Natural killer cell (primary cell): Measurements from ENCODE around the gene CSNK1A1. TPM values are rescaled to one million over a fixed set of nuclear protein-coding genes. Genes with fewer than 3 reads are reported as not detected.

ENCODE experiments used
- ATAC-seq, 3 donors: fragments of 150-1000 bp in 2 of 3; fragments of 200-7000 bp in 1 of 3; cut with Tn5 transposase; 1 replicate in 1 of 3; 2 replicates in 2 of 3; pipeline ENCODE4 v1.10.0; 2021; ENCODE audit warnings: mild to moderate bottlenecking in 2 of 3, moderate library complexity in 2 of 3
- DNase-seq, 2 donors: peaks; one replicate each; pipeline versions ENCODE4 v3.0.0 to v3.0.0-alpha.2; 2013 to 2021; ENCODE audit warnings: mixed read lengths in 1 of 2
- H3K27ac ChIP-seq: one replicate; pipeline ENCODE4 v1.5.1; 2013; ENCODE audit warnings: mild to moderate bottlenecking, low read length
- H3K27me3 ChIP-seq: one replicate; pipeline ENCODE4 v1.6.1; 2013; ENCODE audit warnings: low read length; ENCODE audit not compliant: control insufficient read depth, insufficient read depth
- H3K36me3 ChIP-seq: one replicate; pipeline ENCODE4 v1.6.1; 2013; ENCODE audit warnings: low read length; ENCODE audit not compliant: control insufficient read depth, insufficient read depth
- H3K4me1 ChIP-seq: one replicate; pipeline ENCODE4 v1.6.1; 2013; ENCODE audit warnings: low read length; ENCODE audit not compliant: control insufficient read depth, insufficient read depth
- H3K4me3 ChIP-seq: one replicate; pipeline ENCODE4 v1.5.1; 2013; ENCODE audit warnings: low read length
- H3K9me3 ChIP-seq: one replicate; pipeline ENCODE4 v1.6.1; 2013; ENCODE audit warnings: low read length; ENCODE audit not compliant: control insufficient read depth, insufficient read depth
- H3K27ac Mint-ChIP-seq, 2 donors: one replicate each; pipeline ENCODE4 v1.8.0; 2022; ENCODE audit warnings: mild to moderate bottlenecking in 2 of 2, mixed read lengths in 2 of 2, moderate library complexity in 1 of 2
- H3K27me3 Mint-ChIP-seq, 2 donors: one replicate each; pipeline ENCODE4 v1.8.0; 2022; ENCODE audit warnings: low read depth in 2 of 2, mixed read lengths in 2 of 2
- H3K36me3 Mint-ChIP-seq: one replicate; pipeline ENCODE4 v1.8.0; 2022; ENCODE audit warnings: mixed read lengths
- H3K4me1 Mint-ChIP-seq, 2 donors: one replicate each; pipeline ENCODE4 v1.8.0; 2022; ENCODE audit warnings: mixed read lengths in 2 of 2
- H3K4me3 Mint-ChIP-seq: one replicate; pipeline ENCODE4 v1.8.0; 2022; ENCODE audit warnings: mild to moderate bottlenecking, moderate library complexity, mixed read lengths
- H3K9me3 Mint-ChIP-seq, 2 donors: one replicate each; pipeline ENCODE4 v1.8.0; 2022; ENCODE audit warnings: mixed read lengths in 2 of 2
- CTCF ChIP-seq: fragments of 200-600 bp; IDR thresholded peaks from one replicate; pipeline ENCODE4 v1.8.0; 2022; ENCODE audit warnings: antibody characterized with exemption
- WGBS: methylation state at CpG from one replicate; pipeline ENCODE4 v1.1.7; 2013; ENCODE audit warnings: missing lambda C conversion rate; ENCODE audit not compliant: insufficient coverage; 5-methylcytosine and 5-hydroxymethylcytosine counted together
- intact Hi-C: fragments of 100-400 bp; cut with micrococcal nuclease; formaldehyde crosslinking; loops from one replicate; pipeline ENCODE4 v1.14.2; 2022
- total RNA-seq, 4 donors: library from RNA; stranded (reverse); fragments of 120-200 nt in 1 of 4; gene quantifications; one replicate each; pipeline versions ENCODE4 v1.2.3 to v1.2.4, GENCODE V29; 2013 to 2022

The CSNK1A1 gene
- total RNA-seq, 3 donors from 2014 or later (not counting 1 experiment from before 2014, with no cell fraction given) = 183 to 209 (median 206) TPM

- no peak overlapping the region for H3K27ac ChIP-seq
- Mint-ChIP-seq H3K9me3 (no peaks in the 10 kb centered on the region), H3K4me3 (no peak overlapping the region), H3K4me1 (no peaks in the 10 kb centered on the region), H3K36me3 (no peaks in the 10 kb centered on the region), H3K27ac (no peak overlapping the region), H3K27me3 (peaks cover 0 to 1% of the 10 kb centered on the region in 2 donors)
- no peaks in the 10 kb centered on the region for H3K9me3 ChIP-seq
- H3K27me3 ChIP-seq = no peaks in the 10 kb centered on the region
- no peak for ATAC-seq
- no peaks in the 10 kb centered on the region for H3K4me1 ChIP-seq
- H3K4me3 ChIP-seq = no peak overlapping the region
- no peaks in the 10 kb centered on the region for H3K36me3 ChIP-seq
- DNase-seq = no peak
- TF ChIP-seq CTCF = no peak
- 84% methylated on average over 7 of the region's 7 CpGs for WGBS
- intact Hi-C loops = no loop called here
These were observed 108.0 kb downstream of the CSNK1A1 start for GRCh38 chr5:149443210-149443609.

GRCh38 chr5:149442563-149443182, 108.6 kb downstream of the CSNK1A1 start:
- H3K4me3 Mint-ChIP-seq = no peak overlapping the region
- no peak overlapping the region for H3K4me3 ChIP-seq
- no peaks in the 10 kb centered on the region for H3K4me1 ChIP-seq
- 52% methylated on average over 17 of the region's 17 CpGs for WGBS
- no peaks in the 10 kb centered on the region for H3K36me3 Mint-ChIP-seq
- H3K27me3 ChIP-seq = no peaks in the 10 kb centered on the region
- intact Hi-C loops = loop anchor here (1.0 kb wide), 1 partner anchor 122 kb away; no protein-coding TSS in a partner anchor
- DNase-seq (peak; percentile 71 to 78), ATAC-seq (peak; percentile 71 to 93 (median 89))
- H3K9me3 ChIP-seq = no peaks in the 10 kb centered on the region
- peaks cover 0 to 5% of the 10 kb centered on the region in 2 donors for H3K27me3 Mint-ChIP-seq
- no peaks in the 10 kb centered on the region for H3K9me3 Mint-ChIP-seq
- no peak overlapping the region for H3K27ac ChIP-seq
- H3K36me3 ChIP-seq = no peaks in the 10 kb centered on the region
- H3K4me1 Mint-ChIP-seq = no peaks in the 10 kb centered on the region
- peak; percentile 84 for TF ChIP-seq CTCF
- H3K27ac Mint-ChIP-seq = no peak overlapping the region

Other genes with a start within 250 kb of the CSNK1A1 start
- 10 to 100 TPM in 1 of 3 donors, 1 to 10 TPM in 2; 5.6 to 12.9 (median 6.8) TPM for gene GRPEL2, start 205.9 kb downstream of the CSNK1A1 start, total RNA-seq
- 10 to 100 TPM; 16.6 to 18.1 (median 16.8) TPM for gene PCYOX1L, start 193.4 kb downstream of the CSNK1A1 start, total RNA-seq
- not detected for gene IL17B, start 172.1 kb downstream of the CSNK1A1 start, total RNA-seq
- gene ARHGEF37, start 30.1 kb upstream of the CSNK1A1 start, total RNA-seq = 1 to 10 TPM in 1 of 3 donors, under 1 TPM in 1, not detected in 1; 0.61 to 2.6 TPM
- gene PPARGC1B, start 178.9 kb upstream of the CSNK1A1 start, total RNA-seq = 1 to 10 TPM; 1.7 to 2.6 (median 2.5) TPM